Cardiac muscle cell (in vitro differentiated cells and primary cell): ENCODE results near the gene LMOD1. TPM values are rescaled to one million over a fixed set of nuclear protein-coding genes. Genes with fewer than 3 reads are reported as not detected.

ENCODE experiments used
- DNase-seq, 2 donors: peaks; one replicate each; pipeline versions ENCODE4 v3.0.0 to v3.0.0-alpha.2; 2010 to 2017; ENCODE audit warnings: low read depth in 1 of 2, low spot score in 1 of 2
- H3K27ac ChIP-seq: fragments of 200-600 bp; sonication (generic); 2 replicates; pipeline ENCODE4 v1.5.1; 2016
- H3K27me3 ChIP-seq: fragments of 200-600 bp; sonication (generic); 2 replicates; pipeline ENCODE4 v1.6.0; 2016; ENCODE audit warnings: control low read depth
- H3K36me3 ChIP-seq: fragments of 200-600 bp; sonication (generic); 2 replicates; pipeline ENCODE4 v1.5.1; 2016; ENCODE audit warnings: control low read depth
- H3K4me1 ChIP-seq: fragments of 200-600 bp; sonication (generic); 2 replicates; pipeline ENCODE4 v1.8.1; 2017; ENCODE audit warnings: low read depth, mild to moderate bottlenecking, mixed run types
- H3K4me3 ChIP-seq: fragments of 200-600 bp; sonication (generic); 2 replicates; pipeline ENCODE4 v1.5.1; 2016; ENCODE audit warnings: mild to moderate bottlenecking
- H3K9me3 ChIP-seq: fragments of 200-600 bp; sonication (generic); 2 replicates; pipeline ENCODE4 v1.5.1; 2017; ENCODE audit warnings: low read depth, mild to moderate bottlenecking, control low read depth
- polyA plus RNA-seq: library from polyadenylated mRNA; unstranded; fragments of >200 nt; fragmentation: Nextera tagmentation; extraction: Ambion mirVana; gene quantifications from 2 replicates; pipeline ENCODE4 v1.2.1, GENCODE V29; 2016
- total RNA-seq: library from RNA; depleted of rRNA; stranded (reverse); fragments of >200 nt; gene quantifications from 2 replicates; pipeline ENCODE4 v1.2.3, GENCODE V29; 2016
- TF ChIP-seq, protein P1 (sequence below): IDR thresholded peaks from 2 replicates; pipeline ENCODE4 v1.5.1; 2012; ENCODE audit warnings: low read depth, mild to moderate bottlenecking, low read length

LMOD1 gene
- total and polyA plus RNA-seq, 2 experiments from 2014 or later, result 27.4 to 75.6 TPM

DNA sequence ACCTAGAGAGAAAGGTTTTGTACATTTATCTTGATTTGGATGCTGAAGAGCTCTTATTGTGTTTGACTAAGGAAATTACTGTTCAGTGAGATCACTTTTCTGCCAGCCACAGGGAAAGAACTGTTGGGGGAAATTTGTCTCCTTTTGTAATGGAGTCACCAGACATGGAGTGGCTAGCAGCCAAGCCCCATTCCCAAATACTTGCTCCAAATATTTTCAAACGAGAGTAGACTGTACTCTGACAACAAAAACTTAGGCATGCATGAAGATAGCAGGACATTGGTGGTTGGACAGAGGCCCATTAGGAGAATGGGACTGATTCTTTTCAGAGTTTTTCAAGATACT, 96.3 kb downstream of the LMOD1 start:
- Histone ChIP-seq H3K9me3 (no peaks in the 10 kb centered on the region), H3K4me3 (no peak overlapping the region), H3K36me3 (peaks cover 67% of the 10 kb centered on the region), H3K27ac (peak overlapping the region; percentile 35), H3K27me3 (no peaks in the 10 kb centered on the region), H3K4me1 (no peaks in the 10 kb centered on the region)
- DNase-seq, result peak in 1 of 2 donors; percentile 92
- TF ChIP-seq, protein P1, sequence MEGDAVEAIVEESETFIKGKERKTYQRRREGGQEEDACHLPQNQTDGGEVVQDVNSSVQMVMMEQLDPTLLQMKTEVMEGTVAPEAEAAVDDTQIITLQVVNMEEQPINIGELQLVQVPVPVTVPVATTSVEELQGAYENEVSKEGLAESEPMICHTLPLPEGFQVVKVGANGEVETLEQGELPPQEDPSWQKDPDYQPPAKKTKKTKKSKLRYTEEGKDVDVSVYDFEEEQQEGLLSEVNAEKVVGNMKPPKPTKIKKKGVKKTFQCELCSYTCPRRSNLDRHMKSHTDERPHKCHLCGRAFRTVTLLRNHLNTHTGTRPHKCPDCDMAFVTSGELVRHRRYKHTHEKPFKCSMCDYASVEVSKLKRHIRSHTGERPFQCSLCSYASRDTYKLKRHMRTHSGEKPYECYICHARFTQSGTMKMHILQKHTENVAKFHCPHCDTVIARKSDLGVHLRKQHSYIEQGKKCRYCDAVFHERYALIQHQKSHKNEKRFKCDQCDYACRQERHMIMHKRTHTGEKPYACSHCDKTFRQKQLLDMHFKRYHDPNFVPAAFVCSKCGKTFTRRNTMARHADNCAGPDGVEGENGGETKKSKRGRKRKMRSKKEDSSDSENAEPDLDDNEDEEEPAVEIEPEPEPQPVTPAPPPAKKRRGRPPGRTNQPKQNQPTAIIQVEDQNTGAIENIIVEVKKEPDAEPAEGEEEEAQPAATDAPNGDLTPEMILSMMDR, result no peak

DNA sequence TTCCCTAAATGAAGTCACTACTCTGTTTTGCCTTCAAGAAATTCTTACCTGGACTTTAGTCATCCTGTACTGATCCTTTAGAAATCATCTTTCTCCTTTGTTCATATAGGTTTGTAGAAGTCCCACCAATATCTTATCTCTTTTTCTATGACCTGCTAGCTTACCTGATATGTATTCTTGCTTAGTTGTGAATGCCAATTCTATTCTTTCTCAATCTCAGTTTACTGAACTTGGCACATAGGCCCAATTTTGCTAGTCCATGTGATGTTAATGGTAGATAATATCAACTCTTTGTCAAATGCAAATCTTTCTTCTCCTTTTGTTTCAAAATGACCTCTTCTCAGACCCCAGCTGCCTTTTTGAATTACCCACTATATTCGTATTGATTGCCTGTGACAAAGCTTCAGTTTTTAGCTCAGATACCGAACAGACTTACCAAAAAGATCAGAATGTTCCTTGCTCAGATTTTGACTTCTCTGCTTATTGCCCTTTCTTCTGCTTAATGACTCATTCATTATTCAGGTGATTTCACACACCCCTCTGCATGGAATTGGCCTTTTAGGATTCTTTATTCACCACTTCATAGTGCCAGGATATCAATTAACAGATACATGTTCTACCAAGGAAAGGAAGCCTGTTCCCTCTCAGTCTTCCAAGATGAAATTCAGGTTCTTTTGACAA, 96.8 kb downstream of the LMOD1 start:
- Histone ChIP-seq H3K27ac (peak overlapping the region; percentile 35), H3K36me3 (peaks cover 62% of the 10 kb centered on the region), H3K4me1 (no peaks in the 10 kb centered on the region), H3K27me3 (no peaks in the 10 kb centered on the region), H3K9me3 (no peaks in the 10 kb centered on the region), H3K4me3 (no peak overlapping the region)
- TF ChIP-seq, protein P1, result no peak
- DNase-seq, result no peak

DNA sequence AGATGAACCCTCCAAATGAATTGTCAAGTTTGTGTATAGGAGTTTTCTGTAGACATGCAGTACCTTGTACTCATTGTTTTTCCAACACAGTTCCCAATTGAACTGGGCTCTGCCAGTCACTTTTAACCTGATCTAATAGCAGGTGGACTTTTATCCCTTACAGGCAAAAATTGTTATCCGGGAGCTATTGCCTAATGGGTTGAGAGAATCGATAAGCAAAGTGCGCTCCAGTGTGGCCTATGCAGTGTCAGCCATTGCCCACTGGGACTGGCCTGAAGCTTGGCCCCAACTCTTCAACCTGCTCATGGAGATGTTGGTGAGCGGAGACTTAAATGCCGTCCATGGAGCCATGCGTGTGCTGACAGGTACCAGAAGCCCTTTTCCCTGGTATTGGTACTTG, 98.1 kb downstream of the LMOD1 start:
- Histone ChIP-seq H3K4me1 (no peaks in the 10 kb centered on the region), H3K9me3 (no peaks in the 10 kb centered on the region), H3K27me3 (no peaks in the 10 kb centered on the region), H3K4me3 (no peak overlapping the region), H3K27ac (no peak overlapping the region), H3K36me3 (peaks cover 49% of the 10 kb centered on the region)
- no peak for DNase-seq
- TF ChIP-seq, protein P1, result no peak

DNA sequence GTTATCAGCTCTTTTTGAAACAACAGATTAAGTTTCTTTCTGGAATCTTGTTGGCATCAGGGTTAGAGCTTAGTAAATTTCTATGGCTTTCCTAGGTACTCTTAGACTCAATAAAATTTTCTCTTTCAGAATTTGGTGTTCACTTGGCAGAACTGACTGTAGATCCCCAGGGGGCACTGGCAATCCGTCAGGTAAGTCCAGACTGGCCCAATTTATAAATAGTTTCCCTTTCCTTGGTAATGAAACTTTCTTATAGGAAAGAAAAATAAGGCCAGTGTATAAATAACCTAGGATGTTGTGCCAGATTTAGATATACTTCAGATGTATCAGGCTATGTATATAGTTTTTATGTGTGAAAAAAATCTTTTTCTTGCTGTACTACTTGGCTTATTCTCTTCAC, 99.2 kb downstream of the LMOD1 start:
- no peak for DNase-seq
- Histone ChIP-seq H3K27ac (no peak overlapping the region), H3K36me3 (peaks cover 40% of the 10 kb centered on the region), H3K4me3 (no peak overlapping the region), H3K27me3 (no peaks in the 10 kb centered on the region), H3K4me1 (no peaks in the 10 kb centered on the region), H3K9me3 (no peaks in the 10 kb centered on the region)
- TF ChIP-seq, protein P1, result no peak

Other genes with a start within 250 kb of the LMOD1 start
- 34.7 and 36.9 TPM in 2 replicates for gene IPO9, start 117.4 kb downstream of the LMOD1 start, total RNA-seq
- 61.7 and 82.1 TPM in 2 replicates for gene IPO9, start 117.4 kb downstream of the LMOD1 start, polyA plus RNA-seq
- 14.3 and 21.9 TPM in 2 replicates for gene SHISA4, start 57.6 kb downstream of the LMOD1 start, total RNA-seq
- 22.8 and 24.3 TPM in 2 replicates for gene SHISA4, start 57.6 kb downstream of the LMOD1 start, polyA plus RNA-seq
- 32.9 and 37.4 TPM in 2 replicates for gene TIMM17A, start 9.0 kb upstream of the LMOD1 start, total RNA-seq
- gene TIMM17A, start 9.0 kb upstream of the LMOD1 start, polyA plus RNA-seq, result 88.7 and 110 TPM in 2 replicates
- gene RNPEP, start 36.1 kb upstream of the LMOD1 start, total RNA-seq, result 56.6 and 60.4 TPM in 2 replicates
- 52.6 and 66.0 TPM in 2 replicates for gene RNPEP, start 36.1 kb upstream of the LMOD1 start, polyA plus RNA-seq
- 27.7 and 28.7 TPM in 2 replicates for gene ELF3, start 64.0 kb upstream of the LMOD1 start, total RNA-seq
- gene ELF3, start 64.0 kb upstream of the LMOD1 start, polyA plus RNA-seq, result 22.6 and 35.2 TPM in 2 replicates
- not detected in 2 replicates for gene GPR37L1, start 176.4 kb upstream of the LMOD1 start, total RNA-seq
- gene GPR37L1, start 176.4 kb upstream of the LMOD1 start, polyA plus RNA-seq, result 0.79 TPM in 1 of 2 replicates, not detected in the other
- gene ARL8A, start 198.2 kb upstream of the LMOD1 start, total RNA-seq, result 42.1 and 42.5 TPM in 2 replicates
- 45.3 and 49.1 TPM in 2 replicates for gene ARL8A, start 198.2 kb upstream of the LMOD1 start, polyA plus RNA-seq
- gene PTPN7, start 214.1 kb upstream of the LMOD1 start, total RNA-seq, result not detected in 2 replicates
- 0.66 TPM in 1 of 2 replicates, not detected in the other for gene PTPN7, start 214.1 kb upstream of the LMOD1 start, polyA plus RNA-seq
- not detected in 2 replicates for gene LGR6, start 247.3 kb upstream of the LMOD1 start, total RNA-seq
- gene LGR6, start 247.3 kb upstream of the LMOD1 start, polyA plus RNA-seq, result 0.16 TPM in 1 of 2 replicates, not detected in the other